Right atrium auricular region (tissue), 2 donors: ENCODE measurements around the gene SYT1. TPM values are rescaled to one million over a fixed set of nuclear protein-coding genes. Genes with fewer than 3 reads are reported as not detected.

Experiments
- DNase-seq: peaks from one replicate; pipeline ENCODE4 v3.0.0-alpha.2; 2019; ENCODE audit warnings: low spot score
- H3K27ac ChIP-seq, 2 donors: fragments of 200-600 bp; sonication (generic); 1 replicate in 1 of 2; 2 replicates in 1 of 2; pipeline ENCODE4 v1.5.1; 2016 to 2019
- H3K27me3 ChIP-seq, 2 donors: fragments of 200-600 bp; sonication (generic); one replicate each; pipeline versions ENCODE4 v1.5.1 to v1.6.0; 2017 to 2019
- H3K36me3 ChIP-seq: fragments of 200-600 bp; sonication (generic); one replicate; pipeline ENCODE4 v1.5.1; 2016
- H3K4me1 ChIP-seq, 2 donors: fragments of 200-600 bp; sonication (generic); one replicate each; pipeline versions ENCODE4 v1.5.1 to v1.6.0; 2017 to 2019
- H3K4me3 ChIP-seq, 2 donors: fragments of 200-600 bp; sonication (generic); 1 replicate in 1 of 2; 2 replicates in 1 of 2; pipeline ENCODE4 v1.5.1; 2017 to 2019; ENCODE audit warnings: mild to moderate bottlenecking in 1 of 2, moderate library complexity in 1 of 2
- H3K9me3 ChIP-seq, 2 donors: fragments of 200-600 bp; sonication (generic); one replicate each; pipeline ENCODE4 v1.5.1; 2019
- CTCF ChIP-seq, 2 donors: fragments of 200-600 bp; sonication (generic); IDR thresholded peaks; one replicate each; pipeline ENCODE4 v1.5.1; 2019; ENCODE audit warnings: antibody characterized with exemption in 2 of 2
- total RNA-seq, 2 donors: library from RNA; depleted of rRNA; stranded (reverse); fragments of >200 nt; gene quantifications; one replicate each; pipeline ENCODE4 v1.1.0, GENCODE V29; 2016

SYT1 gene
- total RNA-seq, 2 donors from 2014 or later: 0.16 TPM; not detected in 1

GRCh38 chr12:79250960-79251755 is 386.6 kb downstream of the SYT1 start:
- no peak for TF ChIP-seq CTCF (IDR thresholded peaks at IDR 0.05)
- H3K27me3 ChIP-seq: no peaks in the 10 kb centered on the region
- H3K4me1 ChIP-seq: no peaks in the 10 kb centered on the region
- H3K36me3 ChIP-seq: no peaks in the 10 kb centered on the region
- H3K4me3 ChIP-seq: no peak overlapping the region
- no peak overlapping the region for H3K27ac ChIP-seq
- no peak for DNase-seq
- H3K9me3 ChIP-seq: peaks cover 0 to 7% of the 10 kb centered on the region in 2 donors

GRCh38 chr12:79252358-79253075 is 387.9 kb downstream of the SYT1 start:
- no peak for DNase-seq
- no peaks in the 10 kb centered on the region for H3K27me3 ChIP-seq
- TF ChIP-seq CTCF (IDR thresholded peaks at IDR 0.05): no peak
- no peaks in the 10 kb centered on the region for H3K36me3 ChIP-seq
- H3K9me3 ChIP-seq: peaks cover 0 to 7% of the 10 kb centered on the region in 2 donors
- no peak overlapping the region for H3K27ac ChIP-seq
- H3K4me3 ChIP-seq: no peak overlapping the region
- H3K4me1 ChIP-seq: no peaks in the 10 kb centered on the region

GRCh38 chr12:79255288-79255687 is 390.7 kb downstream of the SYT1 start:
- Histone ChIP-seq H3K9me3 (peaks cover 0 to 7% of the 10 kb centered on the region in 2 donors), H3K27me3 (no peaks in the 10 kb centered on the region), H3K4me3 (no peak overlapping the region), H3K27ac (no peak overlapping the region), H3K36me3 (no peaks in the 10 kb centered on the region), H3K4me1 (no peaks in the 10 kb centered on the region)
- TF ChIP-seq CTCF (IDR thresholded peaks at IDR 0.05): no peak
- no peak for DNase-seq

- Histone ChIP-seq H3K27ac (no peak overlapping the region), H3K4me1 (no peaks in the 10 kb centered on the region), H3K4me3 (no peak overlapping the region), H3K36me3 (no peaks in the 10 kb centered on the region), H3K9me3 (no peaks in the 10 kb centered on the region), H3K27me3 (no peaks in the 10 kb centered on the region)
- no peak for TF ChIP-seq CTCF (IDR thresholded peaks at IDR 0.05)
- DNase-seq: no peak
Observed at GRCh38 chr12:79260923-79261322, 396.3 kb downstream of the SYT1 start.

GRCh38 chr12:79262938-79263337 is 398.4 kb downstream of the SYT1 start:
- Histone ChIP-seq H3K4me3 (no peak overlapping the region), H3K9me3 (no peaks in the 10 kb centered on the region), H3K27ac (no peak overlapping the region), H3K4me1 (no peaks in the 10 kb centered on the region), H3K36me3 (no peaks in the 10 kb centered on the region), H3K27me3 (no peaks in the 10 kb centered on the region)
- TF ChIP-seq CTCF (IDR thresholded peaks at IDR 0.05): no peak
- no peak for DNase-seq
